Measurements from ENCODE around the gene RELN. TPM values are rescaled to one million over a fixed set of nuclear protein-coding genes. Genes with fewer than 3 reads are reported as not detected.

The RELN gene
- total and polyA plus RNA-seq, 9 of the 15 experiments (the other 6 are each of a cell fraction or from before 2014, with no cell fraction given) = 12.9 to 43.2 (median 18.1) TPM

DNA sequence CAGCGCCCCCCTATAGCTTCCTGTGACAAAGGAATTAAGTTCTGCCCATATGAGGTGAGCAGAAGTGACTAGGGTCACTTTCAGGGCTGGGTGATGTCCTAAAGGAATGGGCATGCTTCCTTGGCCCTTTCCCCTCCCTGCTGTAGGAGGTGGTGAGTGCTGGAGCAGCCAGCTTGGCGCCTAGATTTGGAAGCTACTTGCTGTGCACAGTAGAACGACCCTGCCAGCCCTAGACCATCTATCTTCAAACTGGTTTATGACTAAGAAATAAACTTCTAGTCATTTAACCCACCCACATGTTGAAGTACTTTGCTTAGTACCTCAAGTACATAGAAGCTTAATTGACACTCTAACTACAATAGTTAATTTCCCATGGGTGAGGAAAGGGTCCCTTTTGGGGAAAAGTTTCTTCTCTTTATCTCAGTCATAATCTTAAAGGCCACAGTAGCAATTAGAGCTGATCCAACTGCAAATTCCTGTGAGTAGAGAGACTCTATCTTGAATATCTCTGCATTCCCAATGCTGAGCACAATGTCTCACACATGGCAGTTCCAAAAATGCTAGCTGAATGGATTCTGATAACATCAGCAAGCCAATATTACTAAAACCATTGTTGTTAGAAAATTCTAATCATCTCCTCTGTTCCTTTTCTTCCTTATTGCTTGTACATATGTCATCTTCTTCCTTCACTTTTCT lies 227.2 kb downstream of the RELN start:
- ChIA-PET POLR2A (no interaction called here), CTCF (ENCODE audit: low intra/inter-chr PET ratio) (no interaction called here)
- Histone ChIP-seq H3K27me3 (ENCODE audit: control insufficient read depth in 2 of 2, insufficient read depth in 2 of 2, low read length in 2 of 2) (no peaks in the 10 kb centered on the region), H3K36me3 (ENCODE audit: control insufficient read depth, insufficient read depth, low read length) (no peaks in the 10 kb centered on the region), H3K4me2 (ENCODE audit: insufficient read depth, low read length) (no peak overlapping the region), H2AFZ (ENCODE audit: low read depth, low read length) (no peak overlapping the region), H3K9ac (ENCODE audit: insufficient read depth in 1 of 2, low read depth in 2 of 2, low read length in 2 of 2) (no peak overlapping the region), H3K27ac (ENCODE audit: extremely low read depth, low read depth, low read length) (no peak overlapping the region), H3K4me3 (no peak overlapping the region), H3K9me1 (ENCODE audit: control insufficient read depth, insufficient read depth, low read length) (no peaks in the 10 kb centered on the region), H3K9me3 (replicated peaks; ENCODE audit: control insufficient read depth, insufficient read depth, low read depth, low read length) (no peaks in the 10 kb centered on the region), H3K79me2 (ENCODE audit: control insufficient read depth, insufficient read depth, low read length) (no peaks in the 10 kb centered on the region), H3K4me1 (replicated peaks in 1 of 2; ENCODE audit: control insufficient read depth in 2 of 2, insufficient read depth in 2 of 2, low read length in 2 of 2) (no peaks in the 10 kb centered on the region), H4K20me1 (replicated peaks; ENCODE audit: control insufficient read depth, insufficient read depth, low read length) (no peaks in the 10 kb centered on the region)
- 26% methylated on average over 3 of the region's 3 CpGs for WGBS (ENCODE audit: insufficient coverage, low coverage, missing lambda C conversion rate)
- no peak; the same call in 1 of the 3 replicates for ATAC-seq
- no peak for FAIRE-seq
- in situ Hi-C loops (cut with MboI) (no loop called here), intact Hi-C loops (cut with micrococcal nuclease) (loop anchor here (10.0 kb wide), 2 partner anchors 333 to 393 kb away; no protein-coding TSS in a partner anchor)
- no TSS peak for BruUV-seq (replicated peaks)
- no peak for DNase-seq (ENCODE audit: extremely low read depth in 1 of 4, low spot score in 3 of 4)
- TF ChIP-seq LCOR (CRISPR knock-in tag; IDR thresholded peaks at IDR 0.05) (no peak), FOSL1 (tag; conservative IDR thresholded peaks at IDR 0.05) (no peak), ARID1B (IDR thresholded peaks at IDR 0.05) (no peak), GATAD2A (IDR thresholded peaks at IDR 0.05) (no peak), XRCC4 (IDR thresholded peaks at IDR 0.05; ENCODE audit: extremely low read depth, insufficient read depth, insufficient read length) (no peak), HNRNPUL1 (IDR thresholded peaks at IDR 0.05; ENCODE audit: low read length) (no peak), MAFF (IDR thresholded peaks at IDR 0.05; ENCODE audit: low read length) (no peak), NR2F6 (CRISPR knock-in tag; IDR thresholded peaks at IDR 0.05) (no peak), CBX8 (IDR thresholded peaks at IDR 0.05; ENCODE audit: borderline replicate concordance, extremely low read depth, low read depth, low read length, poor library complexity, severe bottlenecking) (no peak), ZNF77 (CRISPR knock-in tag; IDR thresholded peaks at IDR 0.05) (no peak), GABPB2 (CRISPR knock-in tag; conservative IDR thresholded peaks at IDR 0.05) (no peak), MYNN (IDR thresholded peaks at IDR 0.05) (no peak), MYNN (CRISPR knock-in tag; IDR thresholded peaks at IDR 0.05) (no peak)
- TF ChIP-seq, protein P1, sequence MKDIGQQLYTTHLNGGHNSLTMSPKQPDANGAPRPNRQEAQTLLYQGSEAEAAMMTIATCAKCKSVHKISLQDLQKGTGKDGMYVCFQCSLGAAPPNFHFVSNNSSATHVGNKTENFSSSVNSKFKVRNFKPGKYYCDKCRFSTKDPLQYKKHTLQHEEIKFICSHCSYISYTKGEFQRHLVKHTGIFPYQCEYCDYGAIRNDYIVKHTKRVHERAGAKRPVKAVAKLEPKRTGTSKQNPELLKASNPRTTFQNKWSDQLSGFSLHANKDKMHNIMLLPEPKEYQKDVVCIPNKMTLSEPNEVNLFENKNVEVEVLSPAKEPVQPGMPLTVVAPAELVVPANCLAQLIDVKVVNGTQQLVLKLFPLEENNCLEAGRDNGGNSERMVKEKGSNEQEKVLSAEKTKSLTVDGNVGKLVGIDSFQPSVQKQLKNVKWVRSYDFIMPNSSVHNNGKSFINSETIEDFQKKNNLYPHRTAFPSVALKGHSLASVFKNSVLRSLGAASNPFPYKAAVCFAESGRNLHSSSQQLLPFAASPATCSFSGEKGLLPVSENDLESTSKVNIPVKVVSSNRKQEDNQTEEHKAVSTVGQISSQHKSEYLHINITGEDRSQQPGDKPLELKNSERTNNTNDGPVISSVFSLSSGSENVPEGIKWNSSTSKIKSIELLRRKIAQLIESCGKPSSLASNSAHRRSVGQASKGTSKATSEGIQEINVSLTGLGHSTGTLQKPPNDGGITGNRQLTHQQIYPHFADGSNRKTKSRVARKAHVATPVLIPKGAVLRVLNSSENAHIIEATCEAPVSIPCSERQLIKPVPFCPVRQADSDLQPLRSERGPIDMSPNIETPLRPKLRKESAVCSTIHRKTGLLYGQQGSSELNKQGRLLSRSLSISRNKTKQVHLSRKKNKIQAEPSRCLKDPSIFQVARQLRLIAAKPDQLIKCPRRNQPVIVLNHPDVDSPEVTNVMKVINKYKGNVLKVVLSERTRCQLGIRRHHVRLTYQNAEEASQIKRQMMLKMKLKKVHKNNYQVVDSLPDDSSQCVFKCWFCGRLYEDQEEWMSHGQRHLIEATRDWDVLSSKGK (CRISPR knock-in tag; IDR thresholded peaks at IDR 0.05) = no peak
- TF ChIP-seq, protein P2, sequence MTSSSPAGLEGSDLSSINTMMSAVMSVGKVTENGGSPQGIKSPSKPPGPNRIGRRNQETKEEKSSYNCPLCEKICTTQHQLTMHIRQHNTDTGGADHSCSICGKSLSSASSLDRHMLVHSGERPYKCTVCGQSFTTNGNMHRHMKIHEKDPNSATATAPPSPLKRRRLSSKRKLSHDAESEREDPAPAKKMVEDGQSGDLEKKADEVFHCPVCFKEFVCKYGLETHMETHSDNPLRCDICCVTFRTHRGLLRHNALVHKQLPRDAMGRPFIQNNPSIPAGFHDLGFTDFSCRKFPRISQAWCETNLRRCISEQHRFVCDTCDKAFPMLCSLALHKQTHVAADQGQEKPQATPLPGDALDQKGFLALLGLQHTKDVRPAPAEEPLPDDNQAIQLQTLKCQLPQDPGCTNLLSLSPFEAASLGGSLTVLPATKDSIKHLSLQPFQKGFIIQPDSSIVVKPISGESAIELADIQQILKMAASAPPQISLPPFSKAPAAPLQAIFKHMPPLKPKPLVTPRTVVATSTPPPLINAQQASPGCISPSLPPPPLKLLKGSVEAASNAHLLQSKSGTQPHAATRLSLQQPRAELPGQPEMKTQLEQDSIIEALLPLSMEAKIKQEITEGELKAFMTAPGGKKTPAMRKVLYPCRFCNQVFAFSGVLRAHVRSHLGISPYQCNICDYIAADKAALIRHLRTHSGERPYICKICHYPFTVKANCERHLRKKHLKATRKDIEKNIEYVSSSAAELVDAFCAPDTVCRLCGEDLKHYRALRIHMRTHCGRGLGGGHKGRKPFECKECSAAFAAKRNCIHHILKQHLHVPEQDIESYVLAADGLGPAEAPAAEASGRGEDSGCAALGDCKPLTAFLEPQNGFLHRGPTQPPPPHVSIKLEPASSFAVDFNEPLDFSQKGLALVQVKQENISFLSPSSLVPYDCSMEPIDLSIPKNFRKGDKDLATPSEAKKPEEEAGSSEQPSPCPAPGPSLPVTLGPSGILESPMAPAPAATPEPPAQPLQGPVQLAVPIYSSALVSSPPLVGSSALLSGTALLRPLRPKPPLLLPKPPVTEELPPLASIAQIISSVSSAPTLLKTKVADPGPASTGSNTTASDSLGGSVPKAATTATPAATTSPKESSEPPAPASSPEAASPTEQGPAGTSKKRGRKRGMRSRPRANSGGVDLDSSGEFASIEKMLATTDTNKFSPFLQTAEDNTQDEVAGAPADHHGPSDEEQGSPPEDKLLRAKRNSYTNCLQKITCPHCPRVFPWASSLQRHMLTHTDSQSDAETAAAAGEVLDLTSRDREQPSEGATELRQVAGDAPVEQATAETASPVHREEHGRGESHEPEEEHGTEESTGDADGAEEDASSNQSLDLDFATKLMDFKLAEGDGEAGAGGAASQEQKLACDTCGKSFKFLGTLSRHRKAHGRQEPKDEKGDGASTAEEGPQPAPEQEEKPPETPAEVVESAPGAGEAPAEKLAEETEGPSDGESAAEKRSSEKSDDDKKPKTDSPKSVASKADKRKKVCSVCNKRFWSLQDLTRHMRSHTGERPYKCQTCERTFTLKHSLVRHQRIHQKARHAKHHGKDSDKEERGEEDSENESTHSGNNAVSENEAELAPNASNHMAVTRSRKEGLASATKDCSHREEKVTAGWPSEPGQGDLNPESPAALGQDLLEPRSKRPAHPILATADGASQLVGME (CRISPR knock-in tag; IDR thresholded peaks at IDR 0.05) = no peak
